HCT116 (cell line): Measurements from ENCODE around the gene DIS3L2. TPM values are rescaled to one million over a fixed set of nuclear protein-coding genes. Genes with fewer than 3 reads are reported as not detected.

Source experiments
- ATAC-seq: fragments of 200-7000 bp; cut with Tn5 transposase; 2 replicates; pipeline ENCODE4 v1.9.1; 2020; ENCODE audit warnings: mild to moderate bottlenecking, moderate library complexity
- BruUV-seq: library from RNA; stranded (reverse); fragments of 400-500 nt; replicated peaks from 2 replicates; lab custom pipeline; 2021; lab: Mats Ljungman, UMichigan
- CTCF ChIA-PET: fragments of 300-600 bp; sonication (Branson Sonifier 250); formaldehyde crosslinking; loops from one replicate; lab custom pipeline; 2021; ENCODE audit warnings: antibody characterized with exemption; lab: Charles Lee
- POLR2A ChIA-PET: fragments of 300-600, 350-600 bp; sonication (Branson Sonifier 250); formaldehyde crosslinking; loops from one replicate; lab custom pipeline; 2021; ENCODE audit warnings: antibody characterized with exemption; lab: Charles Lee
- RAD21 ChIA-PET, 2 experiments: fragments of 300-600 bp; sonication (Branson Sonifier 250); formaldehyde crosslinking; loops; one replicate each; lab custom pipeline; 2023; ENCODE audit warnings: low total read pairs in 2 of 2; ENCODE audit not compliant: uncharacterized antibody in 2 of 2, unreplicated experiment in 2 of 2, low non-redundant PET in 1 of 2; lab: Charles Lee
- DNase-seq: peaks from one replicate; pipeline ENCODE4 v3.0.0-alpha.2; 2010; ENCODE audit warnings: low read depth, low spot score
- H2AFZ ChIP-seq: fragments of 200-600 bp; shearing (Covaris generic), sonication (generic); 2 replicates; pipeline ENCODE4 v1.6.1; 2017; ENCODE audit warnings: low read depth, mixed run types, mixed read lengths, antibody characterized with exemption, low read length; ENCODE audit not compliant: poor library complexity, severe bottlenecking
- H3K27ac ChIP-seq: 2 replicates; pipeline ENCODE4 v1.5.1; 2012; ENCODE audit warnings: low read depth, low read length
- H3K27me3 ChIP-seq: fragments of 200-600 bp; sonication (generic); 2 replicates; pipeline ENCODE4 v1.6.1; 2016; ENCODE audit warnings: mixed run types, low read length, mixed read lengths; ENCODE audit not compliant: insufficient read depth
- H3K36me3 ChIP-seq, 2 experiments: fragments of 200-500 bp in 1 of 2; fragments of 200-600 bp in 1 of 2; sonication (Bioruptor generic) in 1 of 2; sonication (generic) in 1 of 2; 2 replicates each; pipeline versions ENCODE4 v1.5.1 to v1.6.1; 2014 to 2016; ENCODE audit warnings: low read length in 2 of 2, inconsistent platforms in 1 of 2, mixed read lengths in 1 of 2, mixed run types in 1 of 2; ENCODE audit not compliant: insufficient read depth in 2 of 2, control insufficient read depth in 1 of 2
- H3K4me1 ChIP-seq, 2 experiments: fragments of 200-600 bp in 1 of 2; sonication (generic) in 1 of 2; 2 replicates each; pipeline versions ENCODE4 v1.5.1 to v1.6.1; 2012 to 2017; ENCODE audit warnings: low read length in 2 of 2, inconsistent platforms in 1 of 2, mild to moderate bottlenecking in 1 of 2, mixed read lengths in 1 of 2, mixed run types in 1 of 2, moderate library complexity in 1 of 2; ENCODE audit not compliant: insufficient read depth in 2 of 2, control insufficient read depth in 1 of 2
- H3K4me2 ChIP-seq: fragments of 200-600 bp; sonication (generic); 2 replicates; pipeline ENCODE4 v1.6.1; 2017; ENCODE audit warnings: mixed run types, low read length, mixed read lengths
- H3K4me3 ChIP-seq, 2 experiments: fragments of 200-600 bp in 1 of 2; sonication (generic) in 1 of 2; replicated peaks in 1 of 2; 2 replicates each; pipeline ENCODE4 v1.5.1; 2011 to 2016; ENCODE audit warnings: low read length in 2 of 2, control low read depth in 1 of 2, low read depth in 1 of 2, mild to moderate bottlenecking in 1 of 2, mixed read lengths in 1 of 2, mixed run types in 1 of 2
- H3K79me2 ChIP-seq: fragments of 200-600 bp; sonication (generic); 2 replicates; pipeline ENCODE4 v1.6.1; 2017; ENCODE audit warnings: mild to moderate bottlenecking, mixed run types, low read length, moderate library complexity, mixed read lengths; ENCODE audit not compliant: insufficient read depth
- H3K9ac ChIP-seq: fragments of 200-600 bp; sonication (generic); 2 replicates; pipeline ENCODE4 v1.6.1; 2016; ENCODE audit warnings: low read length, mixed read lengths
- H3K9me2 ChIP-seq: fragments of 200-600 bp; sonication (generic), shearing (Covaris generic); 2 replicates; pipeline ENCODE4 v1.6.1; 2017; ENCODE audit warnings: mixed run types, mild to moderate bottlenecking, moderate library complexity; ENCODE audit not compliant: insufficient read depth
- H3K9me3 ChIP-seq, 2 experiments: fragments of 200-500 bp in 1 of 2; fragments of 200-600 bp in 1 of 2; sonication (Bioruptor generic) in 1 of 2; sonication (generic) in 1 of 2; 2 replicates each; pipeline ENCODE4 v1.6.1; 2014 to 2017; ENCODE audit warnings: low read length in 2 of 2, mixed read lengths in 2 of 2, inconsistent platforms in 1 of 2, low read depth in 1 of 2, mild to moderate bottlenecking in 1 of 2, mixed run types in 1 of 2, moderate library complexity in 1 of 2; ENCODE audit not compliant: control insufficient read depth in 1 of 2, insufficient read depth in 1 of 2
- H4K20me1 ChIP-seq: fragments of 200-600 bp; sonication (generic), shearing (Covaris generic); 2 replicates; pipeline ENCODE4 v1.6.1; 2017; ENCODE audit warnings: mixed run types, mild to moderate bottlenecking, moderate library complexity; ENCODE audit not compliant: insufficient read depth
- EGR1 ChIP-seq: IDR thresholded peaks from 2 replicates; pipeline ENCODE4 v1.6.1; 2012; ENCODE audit warnings: low read depth
- ELF1 ChIP-seq: IDR thresholded peaks from 2 replicates; pipeline ENCODE4 v1.6.1; 2012; ENCODE audit warnings: low read depth, borderline replicate concordance
- EZH2 ChIP-seq: fragments of 200-600 bp; sonication (generic); IDR thresholded peaks from 2 replicates; pipeline ENCODE4 v1.6.1; 2017; ENCODE audit warnings: antibody characterized with exemption, mixed run types
- EZH2phosphoT487 ChIP-seq: fragments of 200-600 bp; IDR thresholded peaks from 2 replicates; pipeline ENCODE4 v1.6.1; 2018; ENCODE audit warnings: antibody characterized with exemption, borderline replicate concordance
- POLR2AphosphoS5 ChIP-seq: IDR thresholded peaks from 2 replicates; pipeline ENCODE4 v1.6.1; 2011; ENCODE audit warnings: mild to moderate bottlenecking, low read depth, low read length, moderate library complexity
- SIN3A ChIP-seq: IDR thresholded peaks from 2 replicates; pipeline ENCODE4 v1.6.1; 2012; ENCODE audit warnings: low read depth
- SRF ChIP-seq: IDR thresholded peaks from 2 replicates; pipeline ENCODE4 v1.6.1; 2012; ENCODE audit warnings: low read depth
- TCF7L2 ChIP-seq: IDR thresholded peaks from 2 replicates; pipeline ENCODE4 v1.7.0; 2011; ENCODE audit warnings: borderline replicate concordance, inconsistent platforms; ENCODE audit not compliant: insufficient read depth, insufficient read length; ENCODE audit errors: extremely low read depth
- ZFX ChIP-seq: fragments of 450-650 bp; IDR thresholded peaks from 2 replicates; pipeline ENCODE4 v1.6.1; 2017
- intact Hi-C: fragments of 100-400 bp; cut with micrococcal nuclease; formaldehyde crosslinking; loops from 2 replicates; pipeline ENCODE4 v1.10.0; 2022
- total RNA-seq: library from RNA; stranded (reverse); gene quantifications from one replicate; pipeline ENCODE4 v1.2.1, GENCODE V29; 2021; ENCODE audit not compliant: unreplicated experiment
- TF ChIP-seq, protein P1 (sequence below): IDR thresholded peaks from 2 replicates; pipeline ENCODE4 v1.6.1; 2012

The DIS3L2 gene
- total RNA-seq, 1 experiment from 2014 or later = 42.5 TPM

DNA sequence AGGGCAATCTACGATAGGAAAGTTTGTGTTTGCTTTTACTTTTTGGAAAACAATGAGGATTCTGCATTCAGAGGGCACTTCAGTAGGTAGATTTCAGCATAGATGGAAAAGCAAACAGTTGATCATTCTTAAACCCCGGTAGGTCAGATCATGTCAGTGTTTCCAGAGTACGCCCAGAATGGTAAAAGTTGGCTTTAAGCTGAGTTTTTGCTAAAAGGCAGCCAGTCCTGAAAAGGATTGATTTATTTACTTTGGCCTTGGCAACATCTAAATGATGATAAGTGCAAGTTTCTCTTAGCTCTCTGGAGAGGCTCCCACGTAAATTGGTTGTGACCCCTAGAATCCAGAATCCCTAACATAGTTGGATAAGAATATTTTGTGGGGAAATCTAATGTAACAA is 168.0 kb downstream of the DIS3L2 start:
- RAD21 ChIA-PET = no interaction called here
- Histone ChIP-seq H3K79me2 (no peaks in the 10 kb centered on the region), H2AFZ (no peak overlapping the region)
- TF ChIP-seq ELF1 (no peak), SIN3A (no peak), EZH2phosphoT487 (no peak), EGR1 (no peak), ZFX (no peak), TCF7L2 (no peak)
- TF ChIP-seq, protein P1, sequence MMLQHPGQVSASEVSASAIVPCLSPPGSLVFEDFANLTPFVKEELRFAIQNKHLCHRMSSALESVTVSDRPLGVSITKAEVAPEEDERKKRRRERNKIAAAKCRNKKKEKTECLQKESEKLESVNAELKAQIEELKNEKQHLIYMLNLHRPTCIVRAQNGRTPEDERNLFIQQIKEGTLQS = no peak
- TF ChIP-seq, all 23 proteins: peak for 0
- H3K9ac ChIP-seq = no peak overlapping the region
- H3K36me3 ChIP-seq = no peaks in the 10 kb centered on the region
- no peaks in the 10 kb centered on the region for H3K4me1 ChIP-seq
- ChIA-PET POLR2A (no interaction called here), CTCF (no interaction called here)
- no peaks in the 10 kb centered on the region for H3K27me3 ChIP-seq
- no peaks in the 10 kb centered on the region for H3K9me3 ChIP-seq
- intact Hi-C loops = no loop called here
- DNase-seq (no peak), ATAC-seq (no peak)
- H3K4me2 ChIP-seq = no peak overlapping the region
- H3K4me3 ChIP-seq = no peak overlapping the region
- H3K9me2 ChIP-seq = no peaks in the 10 kb centered on the region
- H3K27ac ChIP-seq = no peak overlapping the region
- no TSS peak for BruUV-seq
- no peaks in the 10 kb centered on the region for H4K20me1 ChIP-seq

DNA sequence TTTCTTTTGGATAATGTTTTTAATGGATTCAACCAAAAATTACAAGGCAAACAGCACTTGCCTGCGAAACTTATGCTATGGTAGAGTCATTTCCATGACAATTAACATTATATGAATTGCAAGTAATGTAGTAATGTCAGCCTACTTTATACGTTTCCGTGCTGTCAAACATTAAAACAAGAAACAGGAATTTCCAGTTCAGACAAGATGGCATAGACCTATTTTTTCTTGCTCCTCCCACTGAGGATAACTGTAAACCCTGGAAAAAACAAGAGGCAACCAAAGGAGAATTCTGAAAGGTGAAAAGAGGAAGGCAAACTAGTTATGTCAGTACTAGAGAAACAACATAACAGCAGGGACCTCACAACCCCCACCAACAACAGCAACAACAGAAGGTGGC is 170.7 kb downstream of the DIS3L2 start:
- Histone ChIP-seq H3K79me2 (no peaks in the 10 kb centered on the region), H3K27me3 (no peaks in the 10 kb centered on the region), H2AFZ (no peak overlapping the region), H3K9me3 (no peaks in the 10 kb centered on the region), H3K9ac (no peak overlapping the region), H3K36me3 (no peaks in the 10 kb centered on the region), H4K20me1 (no peaks in the 10 kb centered on the region), H3K9me2 (no peaks in the 10 kb centered on the region), H3K4me3 (no peak overlapping the region), H3K4me1 (no peaks in the 10 kb centered on the region), H3K27ac (no peak overlapping the region), H3K4me2 (no peak overlapping the region)
- POLR2A ChIA-PET = no interaction called here
- CTCF ChIA-PET = no interaction called here
- TF ChIP-seq EZH2 (no peak), SRF (no peak), EGR1 (no peak), POLR2AphosphoS5 (no peak), SIN3A (no peak)
- DNase-seq (no peak), ATAC-seq (no peak)
- RAD21 ChIA-PET = no interaction called here
- intact Hi-C loops = no loop called here
- BruUV-seq = no TSS peak
